Stimulated activated CD4-positive, alpha-beta T cell treated with anti-CD3 and anti-CD28 coated beads, Interleukin-4, amount 100 ng/mL, for 1 hour (primary cell): ENCODE measurements around the gene SNX30.

Experiments used
- DNase-seq: peaks from one replicate; pipeline ENCODE4 v3.0.0-alpha.2; 2020

SNX30 gene

DNA sequence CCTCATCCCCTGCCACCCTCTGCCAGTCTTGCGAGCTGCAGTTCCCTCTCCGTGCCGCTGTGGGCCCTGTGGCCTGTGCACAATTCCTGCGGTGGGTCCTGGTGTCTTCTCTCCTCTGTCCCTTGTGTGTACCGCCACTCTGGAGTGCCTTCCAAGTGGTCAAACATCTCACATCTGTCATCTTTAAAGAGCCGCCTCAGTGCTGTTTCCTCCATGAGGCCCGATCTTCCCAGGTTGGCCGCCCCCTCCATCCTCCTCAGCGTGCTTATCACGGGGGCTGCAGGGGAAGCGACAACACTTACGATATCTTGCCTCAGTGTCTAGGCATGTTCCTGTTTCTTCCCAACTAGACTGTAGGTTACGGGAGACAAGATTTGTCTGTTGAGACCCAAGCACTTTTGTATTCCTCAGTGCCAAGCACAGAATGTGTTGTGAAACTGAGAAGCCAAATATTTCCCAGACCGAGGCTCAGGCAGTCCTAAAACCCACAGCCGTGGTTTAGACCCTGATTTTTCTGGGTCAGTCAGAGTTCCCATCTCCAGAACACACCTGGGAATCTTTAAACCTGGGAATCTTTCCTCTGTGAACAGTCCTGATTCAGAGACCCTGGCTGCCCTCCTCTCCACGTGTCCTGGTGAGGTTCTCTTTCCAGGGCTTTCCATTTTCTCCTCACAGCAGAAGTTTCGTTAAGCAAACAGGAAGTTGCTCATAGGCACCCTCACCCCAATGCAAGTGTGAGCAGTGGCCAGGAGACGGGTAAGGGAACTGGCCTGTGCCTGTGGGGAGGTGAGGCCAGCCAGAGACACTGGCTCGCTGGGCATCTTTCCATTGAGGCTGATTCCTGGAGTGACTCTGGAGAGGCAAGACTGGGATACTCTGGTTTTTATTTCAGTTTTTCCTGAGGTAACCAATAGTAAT, 111.3 kb downstream of the SNX30 start:
- DNase-seq: no peak

- no peak for DNase-seq
Measured at GRCh38 chr9:112863214-112863613, 112.7 kb downstream of the SNX30 start.

GRCh38 chr9:112863746-112864145, 113.2 kb downstream of the SNX30 start:
- no peak for DNase-seq

DNA sequence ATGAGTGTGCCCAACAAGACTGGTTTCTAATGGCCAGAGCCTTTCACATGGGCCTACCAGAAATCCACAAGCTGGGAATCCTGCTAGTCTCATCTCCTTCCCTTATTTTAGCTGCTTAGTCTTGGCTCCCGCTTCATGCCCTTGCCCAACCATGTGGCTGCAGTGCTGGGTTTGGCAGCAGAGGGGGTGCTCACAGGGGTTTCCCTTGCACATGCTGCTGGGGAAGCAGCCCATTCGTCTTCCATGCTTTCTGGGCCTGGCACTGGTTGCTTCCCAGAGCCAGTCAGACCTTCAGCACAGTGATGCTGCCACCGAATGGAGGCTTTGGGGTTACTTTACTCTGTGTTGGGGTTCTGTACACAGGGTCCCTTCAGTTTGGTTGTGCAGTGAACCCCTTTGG, 113.8 kb downstream of the SNX30 start:
- DNase-seq: no peak

- no peak for DNase-seq
Measured at GRCh38 chr9:112864982-112865381, 114.4 kb downstream of the SNX30 start.

GRCh38 chr9:112866662-112867274, 116.2 kb downstream of the SNX30 start:
- DNase-seq: no peak

DNA sequence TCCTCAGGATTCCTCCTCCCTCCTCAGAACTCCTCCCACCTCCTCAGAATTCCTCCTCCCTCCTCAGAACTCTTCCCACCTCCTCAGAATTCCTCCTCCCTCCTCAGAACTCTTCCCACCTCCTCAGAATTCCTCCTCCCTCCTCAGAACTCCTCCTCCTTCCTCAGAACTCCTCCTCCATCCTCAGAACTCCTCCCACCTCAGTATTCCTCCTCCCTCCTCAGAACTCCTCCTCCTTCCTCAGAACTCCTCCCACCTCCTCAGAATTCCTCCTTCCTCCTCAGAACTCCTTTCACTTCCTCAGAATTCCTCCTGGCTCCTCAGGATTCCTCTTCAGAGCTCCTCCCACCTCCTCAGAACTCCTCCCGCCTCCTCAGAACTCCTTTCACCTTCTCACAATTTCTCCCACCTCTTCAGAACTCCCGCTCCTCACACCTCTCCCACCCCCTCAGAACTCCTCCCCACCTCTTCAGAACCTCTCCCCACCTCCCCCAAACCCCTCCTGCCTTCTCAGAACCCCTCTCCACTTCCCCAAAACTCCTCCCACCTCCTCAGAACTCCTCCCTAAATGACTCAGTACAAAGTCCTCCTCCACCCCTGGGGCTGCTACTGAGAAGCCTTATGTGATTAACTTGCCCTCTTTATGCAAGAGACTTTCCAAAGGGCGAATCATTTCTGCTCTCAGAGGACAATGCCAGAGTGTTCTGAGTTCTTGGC, 116.9 kb downstream of the SNX30 start:
- no peak for DNase-seq

GRCh38 chr9:112868461-112868860, 117.9 kb downstream of the SNX30 start:
- no peak for DNase-seq

DNA sequence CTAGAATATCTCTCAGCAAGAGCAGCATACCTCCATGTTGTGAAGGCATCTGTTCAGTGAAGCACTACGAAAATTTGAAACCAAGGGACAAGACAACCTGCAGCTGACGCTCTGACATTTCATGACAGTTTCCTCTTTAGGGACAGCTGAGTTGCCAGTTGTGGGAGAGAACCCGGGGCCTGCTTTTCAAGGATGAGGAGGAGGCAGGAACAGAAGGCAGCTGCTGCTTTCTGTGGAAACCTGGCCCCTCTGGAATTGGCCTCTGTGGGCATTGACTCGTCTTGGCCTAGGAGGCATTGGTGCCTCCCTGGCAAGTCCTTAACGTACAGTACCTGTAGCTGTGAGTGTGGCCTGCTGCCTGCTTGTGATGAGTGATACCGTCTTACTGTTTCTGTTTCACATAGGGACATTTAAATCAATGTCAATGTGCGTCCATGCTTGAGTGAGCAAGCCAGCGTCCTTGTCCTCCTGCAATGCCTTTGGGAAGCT, 118.5 kb downstream of the SNX30 start:
- DNase-seq: no peak

DNA sequence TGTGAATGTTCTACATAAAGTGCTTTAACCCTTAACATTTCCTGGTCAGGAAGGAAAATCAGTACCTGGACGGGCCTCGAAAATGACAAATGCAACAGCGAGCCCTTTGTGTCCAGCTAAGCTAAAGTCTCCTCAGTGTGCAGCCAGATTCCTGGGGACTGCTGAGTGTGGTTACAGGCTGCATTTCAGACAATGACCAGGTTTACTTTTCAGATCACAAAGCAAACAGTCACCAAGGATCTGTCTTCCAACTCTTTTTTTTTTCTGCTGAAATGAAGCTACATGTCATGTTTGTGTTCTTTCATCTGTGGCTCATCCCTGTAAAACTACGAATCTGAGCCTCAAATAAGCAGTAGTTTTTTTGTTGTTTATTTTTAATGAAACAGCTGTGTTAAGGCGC, 119.4 kb downstream of the SNX30 start:
- no peak for DNase-seq

GRCh38 chr9:112870556-112870955, 120.0 kb downstream of the SNX30 start:
- DNase-seq: no peak

- DNase-seq: no peak
Measured at GRCh38 chr9:112872019-112872418, 121.5 kb downstream of the SNX30 start.

DNA sequence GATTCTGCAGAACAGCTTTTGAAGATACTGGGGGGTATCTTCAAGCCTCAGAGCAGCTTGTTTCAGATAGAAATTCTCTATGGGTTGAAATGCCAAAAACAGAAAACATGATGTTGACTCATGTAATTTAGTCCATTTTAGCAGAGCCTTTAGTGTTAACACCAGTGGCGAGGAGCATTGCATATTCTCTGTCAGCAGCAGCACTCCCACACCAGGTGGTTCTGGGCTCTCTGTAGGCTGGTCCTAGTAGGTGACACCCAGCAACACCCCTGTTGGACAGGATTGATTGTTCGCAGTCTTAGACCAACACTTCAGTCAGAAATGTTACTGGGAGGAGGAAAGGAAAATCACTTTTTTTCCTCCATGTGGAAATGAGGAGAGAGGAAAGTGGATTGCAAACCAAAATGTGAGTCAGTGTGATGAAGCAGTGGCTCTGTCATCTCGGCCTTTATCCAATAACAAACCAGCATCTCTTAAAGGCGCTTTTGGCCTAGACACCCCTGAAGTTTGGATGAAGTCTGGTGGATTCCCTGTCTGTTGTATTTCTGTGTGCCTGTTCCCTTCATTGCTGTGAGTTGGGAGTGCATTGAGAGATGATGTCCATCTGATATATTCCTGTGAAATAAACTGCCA, 123.3 kb downstream of the SNX30 start:
- no peak for DNase-seq

DNA sequence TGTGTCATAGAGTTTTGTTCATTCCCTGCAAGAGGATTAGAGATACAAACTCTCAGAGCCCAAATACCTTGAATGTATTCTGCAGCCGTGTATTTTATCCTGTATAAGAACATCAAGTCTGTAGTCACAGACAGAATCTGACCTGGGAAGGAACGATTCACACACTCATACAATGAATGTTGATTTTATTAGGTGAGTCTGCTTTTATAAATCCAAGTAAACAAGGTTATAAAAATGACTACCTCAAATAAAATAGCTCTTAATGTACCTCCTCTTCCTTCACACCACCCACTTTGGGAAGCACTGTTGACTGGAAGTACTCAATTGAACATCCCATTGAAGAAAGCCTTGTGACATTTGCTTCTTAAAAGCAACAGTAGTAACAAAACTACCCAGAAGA, 128.2 kb downstream of the SNX30 start:
- DNase-seq: no peak

DNA sequence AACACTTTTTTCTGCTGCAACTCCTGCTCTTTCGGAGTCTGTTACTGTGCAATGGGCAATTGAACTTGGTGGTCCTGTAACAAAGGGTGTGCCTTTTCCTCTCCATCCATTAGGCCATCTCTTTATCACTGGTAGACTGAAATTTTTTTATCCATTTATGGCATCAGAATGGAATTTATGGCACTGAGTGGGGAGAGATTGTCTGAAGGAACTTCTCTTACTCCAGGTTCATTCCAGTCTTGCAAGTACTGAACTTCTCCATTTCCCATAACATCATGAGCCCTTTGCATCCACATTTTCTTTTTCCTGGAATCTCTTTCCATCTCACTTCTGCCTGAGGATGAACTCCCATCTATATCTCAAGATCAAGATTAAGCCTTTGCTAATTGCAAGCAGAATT, 130.1 kb downstream of the SNX30 start:
- DNase-seq: no peak

DNA sequence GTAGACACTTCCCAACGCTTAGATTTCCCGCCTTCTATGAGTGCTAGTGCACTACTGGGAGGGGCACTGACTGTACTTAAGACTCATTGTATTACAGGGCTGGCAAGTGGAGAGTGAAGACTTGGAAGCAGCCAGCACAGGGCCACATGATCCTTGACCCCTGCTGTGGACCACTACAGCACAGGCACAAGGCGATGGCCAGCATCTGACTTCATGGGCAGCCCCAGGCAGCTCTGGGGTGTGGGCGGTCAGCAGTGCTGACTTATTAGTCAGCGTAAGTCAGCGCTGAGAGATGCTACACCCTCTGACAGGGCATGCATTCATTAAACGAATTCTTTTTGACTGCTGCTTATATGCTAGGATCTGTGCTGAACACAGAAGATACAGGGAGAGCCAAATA, 130.8 kb downstream of the SNX30 start:
- no peak for DNase-seq

DNA sequence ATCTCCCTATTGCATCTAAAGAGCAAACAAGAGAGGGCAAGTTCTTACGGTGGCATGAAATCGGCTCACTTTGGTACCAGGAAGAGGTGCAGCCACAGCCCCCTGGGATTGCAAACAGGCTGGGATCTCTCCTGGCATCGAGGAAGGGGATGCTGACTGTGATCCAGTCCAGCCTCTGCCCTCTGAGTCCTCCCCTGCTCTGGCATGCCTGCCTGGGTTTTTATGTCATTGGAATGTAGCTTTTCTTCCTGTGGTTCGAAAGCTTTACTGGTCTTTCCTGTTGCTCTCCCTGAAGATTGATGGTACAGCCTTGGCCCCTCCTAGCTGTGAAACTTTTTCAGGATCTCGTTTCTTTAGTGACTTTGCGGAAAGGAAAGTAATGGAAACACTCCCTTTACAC, 133.5 kb downstream of the SNX30 start:
- no peak for DNase-seq

- DNase-seq: no peak
Measured at GRCh38 chr9:112884721-112885120, 134.2 kb downstream of the SNX30 start.

GRCh38 chr9:112885324-112885723, 134.8 kb downstream of the SNX30 start:
- no peak for DNase-seq

GRCh38 chr9:112886351-112886750, 135.8 kb downstream of the SNX30 start:
- no peak for DNase-seq

DNA sequence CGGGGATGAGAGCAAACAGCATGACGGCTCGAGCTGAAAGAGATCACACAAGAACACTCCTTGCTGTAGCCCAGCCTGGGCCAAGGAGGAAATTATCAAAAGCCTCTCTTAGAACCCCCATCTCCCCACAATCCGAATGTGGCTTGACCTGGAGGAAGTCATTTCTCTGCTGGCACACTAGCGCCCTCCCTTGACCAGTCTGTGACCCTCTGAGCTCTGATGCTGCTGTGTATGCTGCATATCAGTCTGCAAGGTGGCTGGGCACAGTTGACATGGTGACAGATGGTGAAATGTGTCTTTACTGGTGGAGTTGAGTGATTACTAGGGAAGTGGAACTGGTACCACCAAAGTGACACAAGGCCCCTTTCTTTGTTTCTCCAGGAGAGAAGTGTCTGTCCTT, 136.8 kb downstream of the SNX30 start:
- no peak for DNase-seq

DNA sequence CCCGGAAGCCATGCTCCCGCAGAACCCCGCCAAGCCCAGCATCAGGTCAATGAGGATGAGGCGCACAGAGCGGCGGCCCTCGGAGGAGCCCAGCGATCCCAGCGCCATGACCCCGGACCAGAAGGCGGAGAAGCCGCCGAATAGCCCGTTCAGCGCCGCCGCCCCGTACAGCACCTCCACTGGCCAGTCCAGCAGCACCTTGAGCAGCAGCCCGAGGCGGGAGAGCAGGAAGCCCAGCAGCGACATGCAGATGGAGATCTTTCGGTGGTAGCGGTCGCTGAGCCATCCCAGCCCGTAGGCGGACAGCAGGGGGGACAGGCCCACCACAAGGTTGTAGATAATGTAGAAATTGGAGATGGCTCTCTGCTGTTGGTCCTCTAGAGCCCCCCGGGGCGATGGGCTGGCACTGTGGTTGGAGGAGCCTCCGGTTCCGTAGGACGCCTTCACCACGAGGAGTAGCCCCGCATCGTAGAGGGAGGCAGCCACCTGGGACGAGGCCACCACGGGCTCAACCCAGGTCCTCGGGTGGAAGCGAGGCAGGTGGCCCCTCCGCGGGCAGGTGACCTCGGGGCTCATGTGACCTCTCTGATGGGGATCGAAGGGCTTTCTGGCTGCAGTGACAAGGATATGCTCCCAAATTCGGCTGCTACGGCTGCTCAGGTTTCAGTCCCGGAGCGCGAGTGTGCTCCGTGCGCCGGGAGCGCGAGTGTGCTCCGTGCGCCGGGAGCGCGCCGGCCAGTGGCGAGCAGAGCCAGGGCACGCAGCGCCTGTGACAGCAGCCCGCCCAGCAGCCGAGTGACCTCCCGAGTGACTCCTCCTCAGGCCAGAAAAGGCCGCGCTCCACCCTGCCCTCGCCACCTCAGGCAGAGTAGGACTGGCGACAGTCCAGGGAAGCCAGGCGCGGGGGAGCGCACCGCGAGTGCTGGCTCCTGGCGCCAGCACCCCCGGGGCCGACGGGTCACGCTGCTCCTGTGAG, 139.8 kb downstream of the SNX30 start, which contains the start of gene SLC46A2:
Gene SLC46A2, minus strand, starts transcription at position 771 of the 976 bp plus-strand sequence. Its CDS starts 195 bp downstream, at position 576.
- no peak for DNase-seq
